ENCODE measurements around the gene KCNQ2. TPM values are rescaled to one million over a fixed set of nuclear protein-coding genes. Genes with fewer than 3 reads are reported as not detected.

KCNQ2 gene
- total and polyA plus RNA-seq, 10 of the 15 experiments (the other 5 are each of a cell fraction or from before 2014, with no cell fraction given) = 0.06 to 0.49 (median 0.26) TPM; not detected in 7

GRCh38 chr20:63467294-63468083 is 5.0 kb downstream of the KCNQ2 start:
- RAD21 ChIA-PET (ENCODE audit: unreplicated experiment) = no interaction called here
- peaks cover 3 to 9% of the 10 kb centered on the region in 2 experiments; a peak in 3 of 4 replicates for H3K27me3 ChIP-seq (replicated peaks in 1 of 2; ENCODE audit: control insufficient read depth in 2 of 2, insufficient read depth in 2 of 2, low read length in 1 of 2)
- DNase-seq (ENCODE audit: low read depth, low spot score) = no peak
- SMC1A ChIA-PET (ENCODE audit: uncharacterized antibody, unreplicated experiment) = no interaction called here
- no peaks in the 10 kb centered on the region for H3K79me2 ChIP-seq (ENCODE audit: control insufficient read depth, insufficient read depth, low read length)
- H2AFZ ChIP-seq (ENCODE audit: control insufficient read depth, low read depth, low read length) = no peak overlapping the region
- TF ChIP-seq ZNF274 (IDR thresholded peaks at IDR 0.05; ENCODE audit: insufficient read depth, insufficient read length) = no peak
- TF ChIP-seq SUZ12 (IDR thresholded peaks at IDR 0.05; ENCODE audit: unreplicated experiment) = no peak
- TF ChIP-seq RBBP5 (conservative IDR thresholded peaks at IDR 0.05) = no peak
- TF ChIP-seq RCOR1 (conservative IDR thresholded peaks at IDR 0.05; ENCODE audit: low read depth, low read length) = no peak
- TF ChIP-seq POU2F2 (IDR thresholded peaks at IDR 0.05; ENCODE audit: borderline replicate concordance, low read depth, low read length) = no peak
- TF ChIP-seq SUPT20H (IDR thresholded peaks at IDR 0.05; ENCODE audit: borderline replicate concordance, control insufficient read depth, low read depth, low read length) = no peak
- TF ChIP-seq RELB (IDR thresholded peaks at IDR 0.05; ENCODE audit: low read depth) = no peak
- TF ChIP-seq CBX5 (IDR thresholded peaks at IDR 0.05; ENCODE audit: low read depth) = no peak
- no peak overlapping the region for H3K4me2 ChIP-seq (ENCODE audit: control insufficient read depth, insufficient read depth)
- no peaks in the 10 kb centered on the region for H3K9me3 ChIP-seq (replicated peaks; ENCODE audit: control insufficient read depth, insufficient read depth, low read length)
- no peaks in the 10 kb centered on the region for H3K36me3 ChIP-seq (ENCODE audit: control insufficient read depth in 2 of 2, insufficient read depth in 2 of 2, low read length in 1 of 2)
- no peak for FAIRE-seq
- WGBS (ENCODE audit: insufficient coverage, insufficient replicate concordance, low lambda C conversion rate, missing lambda C conversion rate) = 49% methylated on average over 19 of the region's 19 CpGs
- CTCF ChIA-PET = no interaction called here
- H4K20me1 ChIP-seq (ENCODE audit: control insufficient read depth, insufficient read depth) = no peaks in the 10 kb centered on the region
- no peak for ATAC-seq
- in situ Hi-C loops (cut with MboI) = no loop called here
- no peaks in the 10 kb centered on the region for H3K4me1 ChIP-seq (ENCODE audit: control insufficient read depth, insufficient read depth, low read length)
- no peak overlapping the region for H3K9ac ChIP-seq (ENCODE audit: control insufficient read depth, insufficient read depth, low read length)
- POLR2A ChIA-PET = no interaction called here
- H3K27ac ChIP-seq (ENCODE audit: control insufficient read depth, insufficient read depth) = no peak overlapping the region
- BruUV-seq (replicated peaks) = no TSS peak
- H3K4me3 ChIP-seq = no peak overlapping the region
- intact Hi-C loops (cut with micrococcal nuclease; ENCODE audit: unreplicated experiment) = no loop called here
